GM23338 (cell line): ENCODE measurements around the gene BCORL1. TPM values are rescaled to one million over a fixed set of nuclear protein-coding genes. Genes with fewer than 3 reads are reported as not detected.

Experiments used
- ATAC-seq: fragments of 200-7000 bp; cut with Tn5 transposase; 3 replicates; pipeline ENCODE4 v1.9.1; 2020
- DNase-seq: peaks from one replicate; pipeline ENCODE4 v3.0.0-alpha.2; 2015; ENCODE audit warnings: low spot score
- H2AFZ ChIP-seq: fragments of 200-600 bp; sonication (generic); 2 replicates; pipeline ENCODE4 v1.8.0; 2016; ENCODE audit warnings: antibody characterized with exemption, mild to moderate bottlenecking, moderate library complexity
- H3F3A ChIP-seq: fragments of 200-600 bp; sonication (generic); replicated peaks from 2 replicates; pipeline ENCODE4 v1.8.0; 2017; ENCODE audit warnings: antibody characterized with exemption, mixed run types, low read depth
- H3K27ac ChIP-seq: fragments of 200-600 bp; sonication (generic); 2 replicates; pipeline ENCODE4 v1.6.1; 2016; ENCODE audit warnings: low read depth
- H3K27me3 ChIP-seq: fragments of 200-600 bp; sonication (generic); 2 replicates; pipeline ENCODE4 v1.8.0; 2016; ENCODE audit warnings: mild to moderate bottlenecking, mixed run types, moderate library complexity; ENCODE audit not compliant: insufficient read depth
- H3K36me3 ChIP-seq: fragments of 200-600 bp; sonication (generic); 2 replicates; pipeline ENCODE4 v1.8.0; 2016; ENCODE audit warnings: mild to moderate bottlenecking; ENCODE audit not compliant: insufficient read depth
- H3K4me1 ChIP-seq: fragments of 200-600 bp; sonication (generic); 2 replicates; pipeline ENCODE4 v1.8.0; 2016; ENCODE audit warnings: mild to moderate bottlenecking, moderate library complexity; ENCODE audit not compliant: insufficient read depth
- H3K4me2 ChIP-seq: fragments of 200-600 bp; sonication (generic); 2 replicates; pipeline ENCODE4 v1.7.1; 2017; ENCODE audit warnings: mixed run types
- H3K4me3 ChIP-seq: fragments of 200-600 bp; sonication (generic); 2 replicates; pipeline ENCODE4 v1.6.1; 2016; ENCODE audit warnings: mixed run types
- H3K79me2 ChIP-seq: fragments of 200-600 bp; sonication (generic); replicated peaks from 2 replicates; pipeline ENCODE4 v1.8.0; 2017; ENCODE audit warnings: mild to moderate bottlenecking; ENCODE audit not compliant: insufficient read depth
- H3K9me2 ChIP-seq: fragments of 200-600 bp; sonication (generic); 2 replicates; pipeline ENCODE4 v1.8.0; 2017; ENCODE audit not compliant: insufficient read depth
- H4K20me1 ChIP-seq: fragments of 200-600 bp; sonication (generic); replicated peaks from 2 replicates; pipeline ENCODE4 v1.8.0; 2017; ENCODE audit warnings: mild to moderate bottlenecking; ENCODE audit not compliant: insufficient read depth
- H3K27ac Mint-ChIP-seq: 2 replicates; pipeline ENCODE4 v1.8.0; 2020; ENCODE audit warnings: inconsistent platforms, mild to moderate bottlenecking, moderate library complexity, mixed read lengths
- H3K27me3 Mint-ChIP-seq: 3 replicates; pipeline ENCODE4 v1.8.0; 2022; ENCODE audit warnings: low read depth, mild to moderate bottlenecking, moderate library complexity, mixed read lengths, inconsistent platforms; ENCODE audit not compliant: insufficient read depth, poor library complexity
- H3K36me3 Mint-ChIP-seq: 3 replicates; pipeline ENCODE4 v1.8.0; 2021; ENCODE audit warnings: low read depth, mild to moderate bottlenecking, inconsistent platforms, moderate library complexity, mixed read lengths
- H3K4me1 Mint-ChIP-seq: 3 replicates; pipeline ENCODE4 v1.8.0; 2020; ENCODE audit warnings: mild to moderate bottlenecking, inconsistent platforms, mixed read lengths
- H3K4me3 Mint-ChIP-seq: 3 replicates; pipeline ENCODE4 v1.8.0; 2021; ENCODE audit warnings: moderate library complexity, mild to moderate bottlenecking, inconsistent platforms, mixed read lengths
- H3K9me3 Mint-ChIP-seq: 3 replicates; pipeline ENCODE4 v1.8.0; 2020; ENCODE audit warnings: moderate library complexity, mild to moderate bottlenecking, inconsistent platforms, mixed read lengths
- EZH2 ChIP-seq: fragments of 200-600 bp; sonication (generic); IDR thresholded peaks from one replicate; pipeline ENCODE4 v1.8.0; 2017; ENCODE audit warnings: antibody characterized with exemption, mild to moderate bottlenecking, low read depth; ENCODE audit not compliant: unreplicated experiment
- JUNB ChIP-seq: IDR thresholded peaks from one replicate; pipeline ENCODE4 v1.6.1; 2016; ENCODE audit warnings: antibody characterized with exemption; ENCODE audit not compliant: unreplicated experiment
- STAT1 ChIP-seq: IDR thresholded peaks from one replicate; pipeline ENCODE4 v1.6.1; 2016; ENCODE audit warnings: antibody characterized with exemption; ENCODE audit not compliant: unreplicated experiment
- polyA plus RNA-seq: library from polyadenylated mRNA; unstranded; fragments of >200 nt; fragmentation: Nextera tagmentation; extraction: Ambion mirVana; gene quantifications from 2 replicates; pipeline ENCODE4 v1.2.1, GENCODE V29; 2016
- total RNA-seq: library from RNA; depleted of rRNA; stranded (reverse); fragments of >200 nt; shearing (Covaris generic); gene quantifications from 2 replicates; pipeline ENCODE4 v1.2.3, GENCODE V29; 2014
- TF ChIP-seq, protein P1 (sequence below): fragments of 250-450 bp; sonication (Bioruptor Pico); IDR thresholded peaks from 2 replicates; pipeline ENCODE4 v1.5.0; 2020; ENCODE audit warnings: mild to moderate bottlenecking, moderate library complexity
- TF ChIP-seq, protein P2 (sequence below), 2 experiments: fragments of 200-600 bp in 1 of 2; sonication (generic) in 1 of 2; conservative IDR thresholded peaks; 2 replicates each; pipeline versions ENCODE4 v1.5.1 to v1.6.1; 2016 to 2017; ENCODE audit warnings: antibody characterized with exemption in 2 of 2, low read depth in 2 of 2, mild to moderate bottlenecking in 2 of 2, moderate library complexity in 1 of 2
- TF ChIP-seq, protein P3 (sequence below): IDR thresholded peaks from 2 replicates; pipeline ENCODE4 v1.6.1; 2016; ENCODE audit warnings: antibody characterized with exemption

Gene BCORL1
- total and polyA plus RNA-seq, 2 experiments from 2014 or later, result 2.6 to 2.7 TPM

DNA sequence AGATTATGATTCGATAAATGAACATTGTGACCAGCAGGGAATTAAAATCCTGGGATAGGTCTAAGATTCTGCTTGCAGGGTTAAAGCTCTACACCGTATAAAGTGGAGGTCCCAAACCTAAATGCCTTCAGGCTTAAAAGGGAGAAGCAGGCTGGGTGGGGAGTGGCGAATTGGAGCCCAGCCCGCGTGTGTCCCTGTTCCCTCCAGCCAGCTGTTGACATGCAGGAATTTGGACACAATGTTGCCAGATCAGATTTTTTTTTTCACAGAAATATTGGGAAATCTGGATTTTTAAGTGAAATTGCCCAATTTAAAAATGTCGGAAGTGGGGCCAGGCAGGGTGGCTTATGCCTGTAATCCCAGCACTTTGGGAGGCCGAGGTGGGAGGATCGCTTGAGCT lies 67.4 kb downstream of the BCORL1 start:
- no peak for ATAC-seq
- Histone ChIP-seq H3K27me3 (no peaks in the 10 kb centered on the region), H3F3A (no peaks in the 10 kb centered on the region), H3K79me2 (no peaks in the 10 kb centered on the region), H2AFZ (no peak overlapping the region), H3K27ac (no peak overlapping the region), H4K20me1 (no peaks in the 10 kb centered on the region), H3K4me2 (no peak overlapping the region), H3K36me3 (no peaks in the 10 kb centered on the region), H3K4me3 (no peak overlapping the region), H3K4me1 (no peaks in the 10 kb centered on the region), H3K9me2 (no peaks in the 10 kb centered on the region)
- DNase-seq, result no peak
- Mint-ChIP-seq H3K36me3 (peaks cover 3% of the 10 kb centered on the region; the same call in 2 of the 3 replicates), H3K4me1 (no peaks in the 10 kb centered on the region; the same call in 2 of the 3 replicates), H3K27ac (no peak overlapping the region), H3K27me3 (peaks cover 4% of the 10 kb centered on the region), H3K4me3 (no peak overlapping the region), H3K9me3 (no peaks in the 10 kb centered on the region)
- no peak for TF ChIP-seq STAT1
- TF ChIP-seq EZH2, result no peak

DNA sequence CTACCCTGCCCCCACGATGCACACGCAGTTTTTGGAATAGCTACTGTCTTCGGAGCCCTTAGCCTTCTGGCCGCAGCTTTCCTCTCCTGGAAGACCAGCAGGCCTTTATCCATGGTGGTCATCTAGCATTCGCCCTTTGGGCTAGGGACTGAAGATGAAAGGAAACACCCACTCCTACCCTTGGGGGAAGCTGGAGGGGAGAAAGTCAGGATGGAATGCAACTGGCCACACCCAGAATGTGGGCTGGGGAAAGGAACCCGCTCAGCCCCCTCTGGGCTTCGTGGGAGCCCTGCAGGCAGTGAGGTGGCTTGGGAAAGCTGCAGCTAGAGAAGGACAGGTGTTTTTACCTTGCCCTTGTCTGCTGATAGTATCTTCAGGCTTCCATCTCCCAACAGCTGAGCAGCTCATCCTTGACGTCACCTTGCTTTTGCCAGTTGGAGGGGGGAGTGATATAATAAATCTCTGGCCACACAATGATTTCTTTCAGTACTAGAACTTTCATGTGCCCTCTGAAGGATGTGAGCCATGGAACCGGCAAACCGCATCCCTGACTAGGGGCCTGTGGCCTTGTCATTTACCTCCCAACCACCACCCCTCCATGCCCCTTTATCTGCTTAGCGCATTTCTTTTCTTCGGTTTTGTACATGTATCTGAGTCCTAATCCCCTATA lies 68.9 kb downstream of the BCORL1 start:
- Histone ChIP-seq H3K27ac (no peak overlapping the region), H3K4me1 (peaks cover 8% of the 10 kb centered on the region; the same call in 1 of the 2 replicates), H3K4me3 (no peak overlapping the region), H4K20me1 (no peaks in the 10 kb centered on the region), H3F3A (no peaks in the 10 kb centered on the region), H3K9me2 (no peaks in the 10 kb centered on the region), H3K36me3 (no peaks in the 10 kb centered on the region), H3K4me2 (no peak overlapping the region), H3K79me2 (no peaks in the 10 kb centered on the region), H2AFZ (no peak overlapping the region), H3K27me3 (no peaks in the 10 kb centered on the region)
- H3K27ac Mint-ChIP-seq, result no peak overlapping the region
- H3K9me3 Mint-ChIP-seq, result no peaks in the 10 kb centered on the region
- H3K27me3 Mint-ChIP-seq, result peaks cover 10% of the 10 kb centered on the region
- peaks cover 3% of the 10 kb centered on the region; the same call in 2 of the 3 replicates for H3K36me3 Mint-ChIP-seq
- TF ChIP-seq JUNB, result no peak
- TF ChIP-seq, protein P1, sequence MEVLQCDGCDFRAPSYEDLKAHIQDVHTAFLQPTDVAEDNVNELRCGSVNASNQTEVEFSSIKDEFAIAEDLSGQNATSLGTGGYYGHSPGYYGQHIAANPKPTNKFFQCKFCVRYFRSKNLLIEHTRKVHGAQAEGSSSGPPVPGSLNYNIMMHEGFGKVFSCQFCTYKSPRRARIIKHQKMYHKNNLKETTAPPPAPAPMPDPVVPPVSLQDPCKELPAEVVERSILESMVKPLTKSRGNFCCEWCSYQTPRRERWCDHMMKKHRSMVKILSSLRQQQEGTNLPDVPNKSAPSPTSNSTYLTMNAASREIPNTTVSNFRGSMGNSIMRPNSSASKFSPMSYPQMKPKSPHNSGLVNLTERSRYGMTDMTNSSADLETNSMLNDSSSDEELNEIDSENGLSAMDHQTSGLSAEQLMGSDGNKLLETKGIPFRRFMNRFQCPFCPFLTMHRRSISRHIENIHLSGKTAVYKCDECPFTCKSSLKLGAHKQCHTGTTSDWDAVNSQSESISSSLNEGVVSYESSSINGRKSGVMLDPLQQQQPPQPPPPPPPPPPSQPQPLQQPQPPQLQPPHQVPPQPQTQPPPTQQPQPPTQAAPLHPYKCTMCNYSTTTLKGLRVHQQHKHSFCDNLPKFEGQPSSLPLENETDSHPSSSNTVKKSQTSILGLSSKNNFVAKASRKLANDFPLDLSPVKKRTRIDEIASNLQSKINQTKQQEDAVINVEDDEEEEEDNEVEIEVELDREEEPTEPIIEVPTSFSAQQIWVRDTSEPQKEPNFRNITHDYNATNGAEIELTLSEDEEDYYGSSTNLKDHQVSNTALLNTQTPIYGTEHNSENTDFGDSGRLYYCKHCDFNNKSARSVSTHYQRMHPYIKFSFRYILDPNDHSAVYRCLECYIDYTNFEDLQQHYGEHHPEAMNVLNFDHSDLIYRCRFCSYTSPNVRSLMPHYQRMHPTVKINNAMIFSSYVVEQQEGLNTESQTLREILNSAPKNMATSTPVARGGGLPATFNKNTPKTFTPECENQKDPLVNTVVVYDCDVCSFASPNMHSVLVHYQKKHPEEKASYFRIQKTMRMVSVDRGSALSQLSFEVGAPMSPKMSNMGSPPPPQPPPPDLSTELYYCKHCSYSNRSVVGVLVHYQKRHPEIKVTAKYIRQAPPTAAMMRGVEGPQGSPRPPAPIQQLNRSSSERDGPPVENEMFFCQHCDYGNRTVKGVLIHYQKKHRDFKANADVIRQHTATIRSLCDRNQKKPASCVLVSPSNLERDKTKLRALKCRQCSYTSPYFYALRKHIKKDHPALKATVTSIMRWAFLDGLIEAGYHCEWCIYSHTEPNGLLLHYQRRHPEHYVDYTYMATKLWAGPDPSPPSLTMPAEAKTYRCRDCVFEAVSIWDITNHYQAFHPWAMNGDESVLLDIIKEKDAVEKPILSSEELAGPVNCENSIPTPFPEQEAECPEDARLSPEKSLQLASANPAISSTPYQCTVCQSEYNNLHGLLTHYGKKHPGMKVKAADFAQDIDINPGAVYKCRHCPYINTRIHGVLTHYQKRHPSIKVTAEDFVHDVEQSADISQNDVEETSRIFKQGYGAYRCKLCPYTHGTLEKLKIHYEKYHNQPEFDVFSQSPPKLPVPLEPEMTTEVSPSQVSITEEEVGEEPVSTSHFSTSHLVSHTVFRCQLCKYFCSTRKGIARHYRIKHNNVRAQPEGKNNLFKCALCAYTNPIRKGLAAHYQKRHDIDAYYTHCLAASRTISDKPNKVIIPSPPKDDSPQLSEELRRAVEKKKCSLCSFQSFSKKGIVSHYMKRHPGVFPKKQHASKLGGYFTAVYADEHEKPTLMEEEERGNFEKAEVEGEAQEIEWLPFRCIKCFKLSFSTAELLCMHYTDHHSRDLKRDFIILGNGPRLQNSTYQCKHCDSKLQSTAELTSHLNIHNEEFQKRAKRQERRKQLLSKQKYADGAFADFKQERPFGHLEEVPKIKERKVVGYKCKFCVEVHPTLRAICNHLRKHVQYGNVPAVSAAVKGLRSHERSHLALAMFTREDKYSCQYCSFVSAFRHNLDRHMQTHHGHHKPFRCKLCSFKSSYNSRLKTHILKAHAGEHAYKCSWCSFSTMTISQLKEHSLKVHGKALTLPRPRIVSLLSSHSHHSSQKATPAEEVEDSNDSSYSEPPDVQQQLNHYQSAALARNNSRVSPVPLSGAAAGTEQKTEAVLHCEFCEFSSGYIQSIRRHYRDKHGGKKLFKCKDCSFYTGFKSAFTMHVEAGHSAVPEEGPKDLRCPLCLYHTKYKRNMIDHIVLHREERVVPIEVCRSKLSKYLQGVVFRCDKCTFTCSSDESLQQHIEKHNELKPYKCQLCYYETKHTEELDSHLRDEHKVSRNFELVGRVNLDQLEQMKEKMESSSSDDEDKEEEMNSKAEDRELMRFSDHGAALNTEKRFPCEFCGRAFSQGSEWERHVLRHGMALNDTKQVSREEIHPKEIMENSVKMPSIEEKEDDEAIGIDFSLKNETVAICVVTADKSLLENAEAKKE, result no peak
- TF ChIP-seq, protein P2, sequence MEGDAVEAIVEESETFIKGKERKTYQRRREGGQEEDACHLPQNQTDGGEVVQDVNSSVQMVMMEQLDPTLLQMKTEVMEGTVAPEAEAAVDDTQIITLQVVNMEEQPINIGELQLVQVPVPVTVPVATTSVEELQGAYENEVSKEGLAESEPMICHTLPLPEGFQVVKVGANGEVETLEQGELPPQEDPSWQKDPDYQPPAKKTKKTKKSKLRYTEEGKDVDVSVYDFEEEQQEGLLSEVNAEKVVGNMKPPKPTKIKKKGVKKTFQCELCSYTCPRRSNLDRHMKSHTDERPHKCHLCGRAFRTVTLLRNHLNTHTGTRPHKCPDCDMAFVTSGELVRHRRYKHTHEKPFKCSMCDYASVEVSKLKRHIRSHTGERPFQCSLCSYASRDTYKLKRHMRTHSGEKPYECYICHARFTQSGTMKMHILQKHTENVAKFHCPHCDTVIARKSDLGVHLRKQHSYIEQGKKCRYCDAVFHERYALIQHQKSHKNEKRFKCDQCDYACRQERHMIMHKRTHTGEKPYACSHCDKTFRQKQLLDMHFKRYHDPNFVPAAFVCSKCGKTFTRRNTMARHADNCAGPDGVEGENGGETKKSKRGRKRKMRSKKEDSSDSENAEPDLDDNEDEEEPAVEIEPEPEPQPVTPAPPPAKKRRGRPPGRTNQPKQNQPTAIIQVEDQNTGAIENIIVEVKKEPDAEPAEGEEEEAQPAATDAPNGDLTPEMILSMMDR (conservative IDR thresholded peaks at IDR 0.05; ENCODE audit: low read depth in 2 of 2), result no peak
- TF ChIP-seq, protein P3, sequence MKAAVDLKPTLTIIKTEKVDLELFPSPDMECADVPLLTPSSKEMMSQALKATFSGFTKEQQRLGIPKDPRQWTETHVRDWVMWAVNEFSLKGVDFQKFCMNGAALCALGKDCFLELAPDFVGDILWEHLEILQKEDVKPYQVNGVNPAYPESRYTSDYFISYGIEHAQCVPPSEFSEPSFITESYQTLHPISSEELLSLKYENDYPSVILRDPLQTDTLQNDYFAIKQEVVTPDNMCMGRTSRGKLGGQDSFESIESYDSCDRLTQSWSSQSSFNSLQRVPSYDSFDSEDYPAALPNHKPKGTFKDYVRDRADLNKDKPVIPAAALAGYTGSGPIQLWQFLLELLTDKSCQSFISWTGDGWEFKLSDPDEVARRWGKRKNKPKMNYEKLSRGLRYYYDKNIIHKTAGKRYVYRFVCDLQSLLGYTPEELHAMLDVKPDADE, result no peak
- DNase-seq (no peak), ATAC-seq (no peak)
- H3K4me1 Mint-ChIP-seq, result peaks cover 13% of the 10 kb centered on the region
- no peak overlapping the region for H3K4me3 Mint-ChIP-seq
